KMS-11 (cell line): ENCODE results near the gene SCN4B.

ENCODE experiments used
- H2AFZ ChIP-seq: fragments of 200-600 bp; sonication (generic); 2 replicates; pipeline ENCODE4 v1.6.1; 2016; ENCODE audit warnings: antibody characterized with exemption, mixed run types, low read depth
- H3K27ac ChIP-seq: fragments of 200-600 bp; sonication (generic); 2 replicates; pipeline ENCODE4 v1.6.1; 2016; ENCODE audit warnings: mild to moderate bottlenecking, mixed run types
- H3K27me3 ChIP-seq: fragments of 200-600 bp; sonication (generic); 2 replicates; pipeline ENCODE4 v1.6.1; 2017; ENCODE audit warnings: mild to moderate bottlenecking, low read depth, mixed run types, moderate library complexity; ENCODE audit not compliant: insufficient read depth
- H3K36me3 ChIP-seq: fragments of 200-600 bp; sonication (generic); 2 replicates; pipeline ENCODE4 v1.6.1; 2017; ENCODE audit warnings: mild to moderate bottlenecking, mixed run types; ENCODE audit not compliant: insufficient read depth
- H3K4me1 ChIP-seq: fragments of 200-600 bp; sonication (generic); 2 replicates; pipeline ENCODE4 v1.6.1; 2016; ENCODE audit warnings: mild to moderate bottlenecking, low read depth, mixed run types; ENCODE audit not compliant: poor library complexity, severe bottlenecking
- H3K4me2 ChIP-seq: fragments of 200-600 bp; sonication (generic); 2 replicates; pipeline ENCODE4 v1.7.0; 2016; ENCODE audit warnings: mild to moderate bottlenecking, mixed run types
- H3K4me3 ChIP-seq: fragments of 200-600 bp; sonication (generic); IDR thresholded peaks from 2 replicates; pipeline ENCODE4 v1.6.1; 2017; ENCODE audit warnings: low read depth, low read length, mixed read lengths; ENCODE audit not compliant: insufficient read depth
- H3K79me2 ChIP-seq: fragments of 200-600 bp; sonication (generic); 2 replicates; pipeline ENCODE4 v1.6.1; 2016; ENCODE audit warnings: low read depth, mixed run types; ENCODE audit not compliant: insufficient read depth
- H3K9ac ChIP-seq: fragments of 200-600 bp; sonication (generic); 2 replicates; pipeline ENCODE4 v1.6.1; 2016; ENCODE audit warnings: mild to moderate bottlenecking, mixed run types
- H4K20me1 ChIP-seq: fragments of 200-600 bp; sonication (generic); 2 replicates; pipeline ENCODE4 v1.6.1; 2016; ENCODE audit warnings: mild to moderate bottlenecking, mixed run types; ENCODE audit not compliant: insufficient read depth
- TF ChIP-seq, protein P1 (sequence below): fragments of 200-600 bp; sonication (generic); conservative IDR thresholded peaks from 2 replicates; pipeline ENCODE4 v1.6.1; 2017; ENCODE audit warnings: low read depth, mild to moderate bottlenecking, antibody characterized with exemption, low read length, moderate library complexity, mixed read lengths

SCN4B gene

DNA sequence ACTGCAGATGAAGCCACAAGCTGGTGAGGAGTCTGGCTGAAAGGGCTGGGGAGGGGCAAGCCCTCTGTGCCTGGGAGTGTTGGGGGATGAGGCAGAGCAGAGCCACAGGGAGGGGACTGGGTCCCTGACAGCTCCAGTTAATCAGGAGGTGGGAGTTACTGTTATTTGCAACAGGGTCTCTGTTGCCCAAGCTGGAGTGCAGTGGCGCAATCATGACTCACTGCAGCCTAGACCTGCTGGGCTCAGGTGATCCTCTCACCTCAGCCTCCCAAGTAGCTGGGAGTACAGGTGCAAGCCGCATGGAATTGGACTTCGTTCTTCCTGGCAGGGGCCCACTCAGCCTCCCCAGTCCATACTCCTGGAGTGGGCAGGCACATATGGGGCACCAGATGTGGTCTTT, 16.1 kb upstream of the SCN4B start:
- no peak overlapping the region for H3K27ac ChIP-seq
- H3K4me1 ChIP-seq: no peaks in the 10 kb centered on the region
- no peaks in the 10 kb centered on the region for H3K79me2 ChIP-seq
- H2AFZ ChIP-seq: no peak overlapping the region
- no peaks in the 10 kb centered on the region for H3K36me3 ChIP-seq
- H3K9ac ChIP-seq: no peak overlapping the region
- H3K27me3 ChIP-seq: no peaks in the 10 kb centered on the region; the same call in 1 of the 2 replicates
- no peaks in the 10 kb centered on the region for H4K20me1 ChIP-seq
- no peak overlapping the region for H3K4me3 ChIP-seq
- TF ChIP-seq, protein P1, sequence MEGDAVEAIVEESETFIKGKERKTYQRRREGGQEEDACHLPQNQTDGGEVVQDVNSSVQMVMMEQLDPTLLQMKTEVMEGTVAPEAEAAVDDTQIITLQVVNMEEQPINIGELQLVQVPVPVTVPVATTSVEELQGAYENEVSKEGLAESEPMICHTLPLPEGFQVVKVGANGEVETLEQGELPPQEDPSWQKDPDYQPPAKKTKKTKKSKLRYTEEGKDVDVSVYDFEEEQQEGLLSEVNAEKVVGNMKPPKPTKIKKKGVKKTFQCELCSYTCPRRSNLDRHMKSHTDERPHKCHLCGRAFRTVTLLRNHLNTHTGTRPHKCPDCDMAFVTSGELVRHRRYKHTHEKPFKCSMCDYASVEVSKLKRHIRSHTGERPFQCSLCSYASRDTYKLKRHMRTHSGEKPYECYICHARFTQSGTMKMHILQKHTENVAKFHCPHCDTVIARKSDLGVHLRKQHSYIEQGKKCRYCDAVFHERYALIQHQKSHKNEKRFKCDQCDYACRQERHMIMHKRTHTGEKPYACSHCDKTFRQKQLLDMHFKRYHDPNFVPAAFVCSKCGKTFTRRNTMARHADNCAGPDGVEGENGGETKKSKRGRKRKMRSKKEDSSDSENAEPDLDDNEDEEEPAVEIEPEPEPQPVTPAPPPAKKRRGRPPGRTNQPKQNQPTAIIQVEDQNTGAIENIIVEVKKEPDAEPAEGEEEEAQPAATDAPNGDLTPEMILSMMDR: no peak
- H3K4me2 ChIP-seq: no peak overlapping the region

DNA sequence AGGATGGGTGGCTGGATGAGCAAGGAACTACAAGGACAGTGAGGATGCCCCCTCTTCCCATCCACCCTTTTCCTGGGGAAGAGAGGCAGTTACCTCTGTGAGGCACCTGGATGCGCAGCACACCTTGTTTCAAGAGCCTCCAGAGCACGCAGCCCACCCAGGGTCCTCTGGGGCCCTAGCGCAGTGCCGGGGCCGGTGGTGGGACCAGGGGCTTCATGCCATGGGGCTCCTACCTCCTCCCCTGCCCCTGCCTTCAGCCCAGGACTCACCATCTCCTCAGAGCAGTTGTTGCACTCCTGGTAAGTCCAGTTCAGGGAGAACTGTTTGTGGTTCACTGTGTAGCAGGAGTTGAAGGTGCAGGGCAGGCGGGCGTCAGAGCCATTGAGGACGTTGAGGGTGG, 15.7 kb upstream of the SCN4B start:
- TF ChIP-seq, protein P1: no peak
- Histone ChIP-seq H3K4me2 (no peak overlapping the region), H3K27ac (no peak overlapping the region)

DNA sequence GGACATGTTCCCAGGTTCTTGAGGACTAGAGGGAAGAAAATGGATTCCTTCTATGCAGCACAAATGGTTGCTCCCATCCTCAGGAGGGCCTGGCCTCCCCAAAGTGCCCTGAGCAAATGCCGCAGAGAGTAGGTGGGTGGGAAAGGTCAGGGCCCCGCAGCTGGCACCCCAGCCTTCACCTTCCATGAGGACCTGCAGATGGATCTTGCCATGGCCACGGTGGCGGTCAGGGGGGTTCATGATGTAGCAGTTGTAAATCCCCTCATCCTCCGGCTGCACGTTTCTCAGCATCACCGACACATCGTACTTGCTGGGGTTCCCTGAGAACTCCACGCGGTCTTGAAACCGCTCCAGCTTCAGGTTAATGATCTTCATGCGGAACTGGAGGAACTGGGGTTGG, 15.3 kb upstream of the SCN4B start:
- H3K36me3 ChIP-seq: no peaks in the 10 kb centered on the region
- no peaks in the 10 kb centered on the region for H4K20me1 ChIP-seq
- H3K79me2 ChIP-seq: no peaks in the 10 kb centered on the region
- H3K4me2 ChIP-seq: no peak overlapping the region
- no peak overlapping the region for H3K27ac ChIP-seq
- no peak overlapping the region for H2AFZ ChIP-seq
- H3K27me3 ChIP-seq: no peaks in the 10 kb centered on the region; the same call in 1 of the 2 replicates
- no peak overlapping the region for H3K9ac ChIP-seq
- no peaks in the 10 kb centered on the region for H3K4me1 ChIP-seq
- TF ChIP-seq, protein P1: no peak
- no peak overlapping the region for H3K4me3 ChIP-seq

More for the DNA sequence above, 15.7 kb upstream of the SCN4B start:
- H3K36me3 ChIP-seq: no peaks in the 10 kb centered on the region
- H3K79me2 ChIP-seq: no peaks in the 10 kb centered on the region
- no peaks in the 10 kb centered on the region for H4K20me1 ChIP-seq
- H3K9ac ChIP-seq: no peak overlapping the region
- H2AFZ ChIP-seq: no peak overlapping the region
- H3K4me1 ChIP-seq: no peaks in the 10 kb centered on the region
- no peak overlapping the region for H3K4me3 ChIP-seq
- no peaks in the 10 kb centered on the region; the same call in 1 of the 2 replicates for H3K27me3 ChIP-seq

DNA sequence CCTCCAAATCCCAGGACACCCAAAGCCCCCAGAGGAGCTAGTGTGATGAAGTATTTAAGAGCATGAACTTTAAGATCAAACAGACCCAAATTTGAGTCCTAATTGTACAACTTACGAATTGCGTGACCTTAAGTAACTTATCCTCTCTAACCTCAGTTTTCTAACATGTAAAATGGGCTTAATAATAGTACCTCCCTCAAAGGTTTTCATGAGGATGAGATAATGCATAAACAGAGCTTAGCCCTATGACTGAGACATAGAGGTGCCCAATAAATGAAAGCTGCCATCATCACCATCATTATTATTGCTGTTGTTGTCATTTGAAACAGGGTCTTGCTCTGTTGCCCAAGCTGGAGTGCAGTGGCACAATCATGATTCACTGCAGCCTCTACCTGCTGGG, 14.6 kb upstream of the SCN4B start:
- Histone ChIP-seq H3K4me3 (no peak overlapping the region), H2AFZ (no peak overlapping the region), H3K27ac (no peak overlapping the region), H3K9ac (no peak overlapping the region), H3K4me1 (no peaks in the 10 kb centered on the region), H4K20me1 (no peaks in the 10 kb centered on the region), H3K4me2 (no peak overlapping the region), H3K27me3 (no peaks in the 10 kb centered on the region; the same call in 1 of the 2 replicates), H3K79me2 (no peaks in the 10 kb centered on the region), H3K36me3 (no peaks in the 10 kb centered on the region)
- TF ChIP-seq, protein P1: no peak
